Memory B cell (primary cell): Measurements from ENCODE around the gene SOS2.
"Not testable (repeated sequence)": the region's sequence is repeated elsewhere in the genome, so short reads cannot be mapped to it uniquely, and the experiment has no call there.

Source experiments
- ATAC-seq: fragments of 150-1000 bp; cut with Tn5 transposase; 2 replicates; pipeline ENCODE4 v1.10.0; 2021; ENCODE audit warnings: low read depth, mild to moderate bottlenecking, moderate library complexity
- DNase-seq, 2 donors: peaks; one replicate each; pipeline ENCODE4 v3.0.0; 2022; ENCODE audit warnings: low spot score in 2 of 2
- H3K27ac Mint-ChIP-seq: one replicate; pipeline ENCODE4 v1.8.0; 2022; ENCODE audit warnings: mild to moderate bottlenecking, moderate library complexity, mixed read lengths
- H3K27me3 Mint-ChIP-seq: one replicate; pipeline ENCODE4 v1.8.0; 2022; ENCODE audit warnings: mixed read lengths
- H3K36me3 Mint-ChIP-seq: one replicate; pipeline ENCODE4 v1.8.0; 2022; ENCODE audit warnings: mild to moderate bottlenecking, mixed read lengths
- H3K4me1 Mint-ChIP-seq: one replicate; pipeline ENCODE4 v1.8.0; 2022; ENCODE audit warnings: mixed read lengths
- H3K4me3 Mint-ChIP-seq: one replicate; pipeline ENCODE4 v1.8.0; 2022; ENCODE audit warnings: mild to moderate bottlenecking, moderate library complexity, mixed read lengths
- H3K9me3 Mint-ChIP-seq: one replicate; pipeline ENCODE4 v1.8.0; 2022; ENCODE audit warnings: mixed read lengths

SOS2 gene

GRCh38 chr14:50079103-50079502 lies 152.3 kb downstream of the SOS2 start:
- H3K4me1 Mint-ChIP-seq = peaks cover 33% of the 10 kb centered on the region
- H3K4me3 Mint-ChIP-seq, H3K9me3 Mint-ChIP-seq, H3K27ac Mint-ChIP-seq, DNase-seq, ATAC-seq, H3K27me3 Mint-ChIP-seq: not testable (repeated sequence)
- H3K36me3 Mint-ChIP-seq = peaks cover 12% of the 10 kb centered on the region

- not testable (repeated sequence) for H3K9me3 Mint-ChIP-seq, ATAC-seq, H3K4me3 Mint-ChIP-seq, DNase-seq, H3K27ac Mint-ChIP-seq, H3K27me3 Mint-ChIP-seq
- Mint-ChIP-seq H3K36me3 (peaks cover 15% of the 10 kb centered on the region), H3K4me1 (peaks cover 23% of the 10 kb centered on the region)
Observed at GRCh38 chr14:50073663-50074062, 157.7 kb downstream of the SOS2 start.

GRCh38 chr14:50072395-50072794 lies 159.0 kb downstream of the SOS2 start:
- Mint-ChIP-seq H3K27ac (no peak overlapping the region), H3K27me3 (no peaks in the 10 kb centered on the region), H3K36me3 (peaks cover 23% of the 10 kb centered on the region), H3K4me3 (no peak overlapping the region), H3K4me1 (peaks cover 22% of the 10 kb centered on the region), H3K9me3 (peaks cover 1% of the 10 kb centered on the region)
- no peak for DNase-seq
- ATAC-seq = no peak

- H3K4me3 Mint-ChIP-seq = no peak overlapping the region
- peak; percentile 17 for ATAC-seq
Observed at GRCh38 chr14:50070840-50071548, 160.4 kb downstream of the SOS2 start.

GRCh38 chr14:50070230-50070629 lies 161.1 kb downstream of the SOS2 start:
- Mint-ChIP-seq H3K27me3 (no peaks in the 10 kb centered on the region), H3K9me3 (peaks cover 1% of the 10 kb centered on the region), H3K4me1 (peaks cover 29% of the 10 kb centered on the region), H3K4me3 (no peak overlapping the region), H3K27ac (no peak overlapping the region), H3K36me3 (peaks cover 23% of the 10 kb centered on the region)
- ATAC-seq (no peak), DNase-seq (no peak)

More at GRCh38 chr14:50070840-50071548, 160.4 kb downstream of the SOS2 start:
- no peak for DNase-seq
- Mint-ChIP-seq H3K27ac (peak overlapping the region; percentile 7), H3K4me1 (peaks cover 24% of the 10 kb centered on the region), H3K9me3 (peaks cover 1% of the 10 kb centered on the region), H3K36me3 (peaks cover 23% of the 10 kb centered on the region), H3K27me3 (no peaks in the 10 kb centered on the region)

GRCh38 chr14:50069325-50069724 lies 162.1 kb downstream of the SOS2 start:
- Mint-ChIP-seq H3K27me3 (no peaks in the 10 kb centered on the region), H3K4me1 (peaks cover 35% of the 10 kb centered on the region), H3K9me3 (no peaks in the 10 kb centered on the region), H3K4me3 (no peak overlapping the region), H3K27ac (no peak overlapping the region), H3K36me3 (peaks cover 19% of the 10 kb centered on the region)
- no peak for DNase-seq
- no peak for ATAC-seq

- DNase-seq (no peak), ATAC-seq (no peak)
- Mint-ChIP-seq H3K27me3 (no peaks in the 10 kb centered on the region), H3K4me3 (no peak overlapping the region), H3K4me1 (peaks cover 43% of the 10 kb centered on the region), H3K27ac (no peak overlapping the region), H3K36me3 (peaks cover 19% of the 10 kb centered on the region), H3K9me3 (no peaks in the 10 kb centered on the region)
Observed at GRCh38 chr14:50068496-50068895, 162.9 kb downstream of the SOS2 start.

GRCh38 chr14:50067723-50068495 lies 163.5 kb downstream of the SOS2 start:
- ATAC-seq (no peak), DNase-seq (no peak)
- Mint-ChIP-seq H3K27ac (peak overlapping the region; percentile 35), H3K27me3 (no peaks in the 10 kb centered on the region), H3K9me3 (no peaks in the 10 kb centered on the region), H3K36me3 (peaks cover 16% of the 10 kb centered on the region), H3K4me3 (no peak overlapping the region), H3K4me1 (peaks cover 43% of the 10 kb centered on the region)
